Keratinocyte (primary cell): ENCODE results near the gene PRKAR1A. TPM values are rescaled to one million over a fixed set of nuclear protein-coding genes. Genes with fewer than 3 reads are reported as not detected.

ENCODE experiments used
- DNase-seq: peaks from one replicate; pipeline ENCODE4 v3.0.0-alpha.2; 2011; ENCODE audit warnings: low read depth, missing footprints, low spot score
- FAIRE-seq: peaks from 2 replicates; lab custom pipeline; 2011; peaks lifted over from hg19 to GRCh38; lab: Jason Lieb, UNC
- H2AFZ ChIP-seq: 2 replicates; pipeline ENCODE4 v1.6.0; 2012; ENCODE audit warnings: low read length, control low read depth, inconsistent platforms; ENCODE audit not compliant: control insufficient read depth
- H3K27ac ChIP-seq: 2 replicates; pipeline ENCODE4 v1.5.1; 2011; ENCODE audit warnings: low read length; ENCODE audit not compliant: control insufficient read depth, insufficient read depth
- H3K27me3 ChIP-seq: 3 replicates; pipeline ENCODE4 v1.6.0; 2011; ENCODE audit warnings: low read length; ENCODE audit not compliant: control insufficient read depth, insufficient read depth; ENCODE audit errors: extremely low read depth
- H3K36me3 ChIP-seq, 2 experiments: 2 replicates in 1 of 2; 3 replicates in 1 of 2; pipeline ENCODE4 v1.5.1; 2011; ENCODE audit warnings: low read length in 2 of 2, mild to moderate bottlenecking in 1 of 2; ENCODE audit not compliant: control insufficient read depth in 2 of 2, insufficient read depth in 2 of 2; ENCODE audit errors: extremely low read depth in 1 of 2
- H3K4me1 ChIP-seq: 3 replicates; pipeline ENCODE4 v1.5.1; 2011; ENCODE audit warnings: low read length; ENCODE audit not compliant: control insufficient read depth, insufficient read depth; ENCODE audit errors: extremely low read depth
- H3K4me2 ChIP-seq: 3 replicates; pipeline ENCODE4 v1.6.0; 2011; ENCODE audit warnings: low read depth, low read length; ENCODE audit not compliant: control insufficient read depth, insufficient read depth; ENCODE audit errors: extremely low read depth
- H3K4me3 ChIP-seq, 3 experiments: fragments of 200-600 bp in 1 of 3; sonication (generic) in 1 of 3; 2 replicates in 2 of 3; 3 replicates in 1 of 3; pipeline ENCODE4 v1.5.1; 2011 to 2016; ENCODE audit warnings: low read length in 3 of 3, mild to moderate bottlenecking in 3 of 3, control low read depth in 2 of 3, inconsistent platforms in 1 of 3, low read depth in 1 of 3, mixed read lengths in 1 of 3, mixed run types in 1 of 3, moderate library complexity in 1 of 3; ENCODE audit not compliant: control insufficient read depth in 2 of 3, insufficient read depth in 2 of 3; ENCODE audit errors: extremely low read depth in 1 of 3
- H3K79me2 ChIP-seq: 2 replicates; pipeline ENCODE4 v1.6.0; 2012; ENCODE audit warnings: low read length; ENCODE audit not compliant: control insufficient read depth, insufficient read depth
- H3K9ac ChIP-seq: 3 replicates; pipeline ENCODE4 v1.6.0; 2011; ENCODE audit warnings: low read length; ENCODE audit not compliant: control insufficient read depth, insufficient read depth; ENCODE audit errors: extremely low read depth
- H3K9me1 ChIP-seq: 3 replicates; pipeline ENCODE4 v1.6.0; 2011; ENCODE audit warnings: low read length; ENCODE audit not compliant: control insufficient read depth, insufficient read depth; ENCODE audit errors: extremely low read depth
- H3K9me3 ChIP-seq: 2 replicates; pipeline ENCODE4 v1.5.1; 2012; ENCODE audit warnings: low read depth, low read length; ENCODE audit not compliant: control insufficient read depth
- H4K20me1 ChIP-seq: 3 replicates; pipeline ENCODE4 v1.6.0; 2011; ENCODE audit warnings: low read length; ENCODE audit not compliant: control insufficient read depth, insufficient read depth; ENCODE audit errors: extremely low read depth
- EZH2 ChIP-seq: IDR thresholded peaks from one replicate; pipeline ENCODE4 v1.6.1; 2012; ENCODE audit warnings: inconsistent platforms, mild to moderate bottlenecking, low read length, moderate library complexity
- dilution Hi-C: fragments of 300-500 bp; cut with MboI; formaldehyde crosslinking; loops from one replicate; pipeline ENCODE4 v1.7.0; 2020; ENCODE audit warnings: low sequenced_read_pairs; ENCODE audit not compliant: extremely low pct_ligation_motif_present
- polyA plus RNA-seq, 5 experiments: library from polyadenylated mRNA; depleted of rRNA in 3 of 5; stranded (reverse) in 3 of 5; stranded (forward) in 1 of 5; unstranded in 1 of 5; fragments of >200 nt; gene quantifications; 1 replicate in 1 of 5; 2 replicates in 3 of 5; 3 replicates in 1 of 5; pipeline versions ENCODE4 v1.2.1 to v1.2.3, GENCODE V29; 2011 to 2012; ENCODE audit warnings: missing spikeins in 2 of 5, low read depth in 1 of 5, low replicate concordance in 1 of 5
- TF ChIP-seq, protein P1 (sequence below), 3 experiments: IDR thresholded peaks in 1 of 3; conservative IDR thresholded peaks in 1 of 3; optimal IDR thresholded peaks in 1 of 3; 2 replicates in 2 of 3; 3 replicates in 1 of 3; pipeline versions ENCODE3 to v1.5.1; 2011; ENCODE audit warnings: low read length in 3 of 3, mild to moderate bottlenecking in 3 of 3, moderate library complexity in 2 of 3, control low read depth in 1 of 3, inconsistent platforms in 1 of 3; ENCODE audit not compliant: insufficient read depth in 2 of 3; ENCODE audit errors: extremely low read depth in 1 of 3

The PRKAR1A gene
- polyA plus RNA-seq, 1 donor (not counting 4 experiments of a cell fraction or from before 2014, with no cell fraction given): 212 TPM

DNA sequence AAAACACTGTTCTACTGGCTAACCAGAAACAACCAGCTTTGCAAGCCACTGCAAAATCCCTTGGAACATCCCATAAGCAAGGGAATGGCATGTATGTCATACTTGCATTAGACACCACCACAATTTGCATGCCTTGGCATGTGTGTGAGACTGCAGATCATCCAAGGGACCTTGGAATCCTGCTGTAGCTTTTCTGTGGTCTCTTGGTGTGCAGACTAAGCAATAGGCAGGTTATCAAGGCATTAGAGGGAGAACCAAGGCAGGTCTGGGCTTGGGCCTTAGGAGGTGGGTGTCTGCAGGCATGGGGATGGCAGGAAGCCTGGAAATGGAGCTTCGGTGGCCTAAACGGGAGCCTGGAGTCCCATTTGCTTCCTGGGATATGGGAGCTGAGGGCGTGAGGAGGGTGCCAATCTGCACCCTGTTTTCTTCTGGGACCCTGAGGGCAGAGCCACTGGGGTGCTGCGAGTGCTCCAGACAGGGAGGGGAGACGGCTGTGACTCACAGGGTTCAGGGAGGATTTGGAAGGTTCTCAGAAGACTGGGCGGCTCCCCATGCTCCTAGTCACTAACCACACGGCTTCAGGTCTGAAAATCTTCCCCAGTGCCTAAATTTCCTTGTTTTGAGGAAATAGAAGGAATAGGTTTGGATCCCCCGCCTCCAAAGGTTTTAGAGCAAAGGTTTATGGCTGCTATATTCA, 52.3 kb downstream of the PRKAR1A start:
- Histone ChIP-seq H3K9ac (peak overlapping the region; percentile 0), H3K9me1 (no peaks in the 10 kb centered on the region), H3K36me3 (no peaks in the 10 kb centered on the region), H3K79me2 (no peaks in the 10 kb centered on the region), H3K27me3 (no peaks in the 10 kb centered on the region), H2AFZ (peak overlapping the region; percentile 43), H3K4me2 (peak overlapping the region; percentile 29), H3K4me1 (peaks cover 18% of the 10 kb centered on the region), H4K20me1 (no peaks in the 10 kb centered on the region), H3K9me3 (no peaks in the 10 kb centered on the region), H3K4me3 (peak overlapping the region in 1 of 3 experiments; percentile 11), H3K27ac (peak overlapping the region; percentile 43)
- FAIRE-seq: peak; percentile 99
- TF ChIP-seq, protein P1, sequence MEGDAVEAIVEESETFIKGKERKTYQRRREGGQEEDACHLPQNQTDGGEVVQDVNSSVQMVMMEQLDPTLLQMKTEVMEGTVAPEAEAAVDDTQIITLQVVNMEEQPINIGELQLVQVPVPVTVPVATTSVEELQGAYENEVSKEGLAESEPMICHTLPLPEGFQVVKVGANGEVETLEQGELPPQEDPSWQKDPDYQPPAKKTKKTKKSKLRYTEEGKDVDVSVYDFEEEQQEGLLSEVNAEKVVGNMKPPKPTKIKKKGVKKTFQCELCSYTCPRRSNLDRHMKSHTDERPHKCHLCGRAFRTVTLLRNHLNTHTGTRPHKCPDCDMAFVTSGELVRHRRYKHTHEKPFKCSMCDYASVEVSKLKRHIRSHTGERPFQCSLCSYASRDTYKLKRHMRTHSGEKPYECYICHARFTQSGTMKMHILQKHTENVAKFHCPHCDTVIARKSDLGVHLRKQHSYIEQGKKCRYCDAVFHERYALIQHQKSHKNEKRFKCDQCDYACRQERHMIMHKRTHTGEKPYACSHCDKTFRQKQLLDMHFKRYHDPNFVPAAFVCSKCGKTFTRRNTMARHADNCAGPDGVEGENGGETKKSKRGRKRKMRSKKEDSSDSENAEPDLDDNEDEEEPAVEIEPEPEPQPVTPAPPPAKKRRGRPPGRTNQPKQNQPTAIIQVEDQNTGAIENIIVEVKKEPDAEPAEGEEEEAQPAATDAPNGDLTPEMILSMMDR (optimal IDR thresholded peaks at IDR 0.05 in 1 of 3, IDR thresholded peaks at IDR 0.05 in 1 of 3, conservative IDR thresholded peaks at IDR 0.05 in 1 of 3; ENCODE audit: extremely low read depth in 1 of 3, insufficient read depth in 2 of 3, low read length in 3 of 3): no peak
- dilution Hi-C loops: no loop called here
- DNase-seq: peak; percentile 100

DNA sequence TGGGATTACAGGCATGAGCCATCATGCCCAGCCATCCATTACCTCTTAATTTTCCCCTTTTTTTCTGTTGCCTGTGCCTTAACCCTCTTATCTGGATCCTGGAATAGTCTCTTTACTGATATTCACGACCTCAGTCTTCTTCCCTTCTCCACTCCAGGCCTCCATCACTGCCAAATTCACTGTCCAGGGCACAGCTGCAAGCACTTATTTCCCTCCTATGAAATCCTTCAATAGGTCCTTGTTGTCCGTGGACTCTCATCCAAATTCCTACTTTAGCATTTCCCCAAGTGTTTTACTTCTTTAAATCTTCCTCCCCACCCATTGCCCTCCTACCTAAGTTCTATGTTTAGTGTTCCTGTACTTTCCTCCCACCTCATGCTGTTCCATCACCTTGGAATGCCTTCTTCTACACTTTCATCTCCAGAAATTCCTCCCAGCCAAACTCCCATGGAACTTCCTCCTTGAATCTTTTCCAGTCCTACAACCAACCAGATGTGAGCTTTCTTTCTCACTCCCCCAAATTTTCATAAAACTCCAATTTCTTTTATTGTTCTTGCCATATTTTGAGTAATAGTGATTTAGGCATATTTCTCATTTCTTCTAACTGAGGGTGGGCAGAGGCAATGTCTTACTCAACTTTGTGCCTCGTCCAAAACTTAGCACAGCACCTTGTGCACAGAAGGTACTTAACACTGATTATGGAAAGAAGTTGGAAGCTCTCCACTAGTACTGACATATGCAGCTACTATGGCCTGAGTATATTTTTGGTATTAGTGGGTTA, 53.6 kb downstream of the PRKAR1A start:
- dilution Hi-C loops: no loop called here
- no peaks in the 10 kb centered on the region for H3K79me2 ChIP-seq

More for the DNA sequence above, 53.6 kb downstream of the PRKAR1A start:
- H3K27me3 ChIP-seq: no peaks in the 10 kb centered on the region
- peaks cover 18% of the 10 kb centered on the region for H3K4me1 ChIP-seq
- TF ChIP-seq, protein P1 (optimal IDR thresholded peaks at IDR 0.05 in 1 of 3, IDR thresholded peaks at IDR 0.05 in 1 of 3, conservative IDR thresholded peaks at IDR 0.05 in 1 of 3; ENCODE audit: extremely low read depth in 1 of 3, insufficient read depth in 2 of 3, low read length in 3 of 3): no peak
- TF ChIP-seq EZH2: no peak
- DNase-seq: no peak
- H3K27ac ChIP-seq: no peak overlapping the region
- H3K9me3 ChIP-seq: no peaks in the 10 kb centered on the region
- H4K20me1 ChIP-seq: no peaks in the 10 kb centered on the region
- no peak overlapping the region for H2AFZ ChIP-seq
- FAIRE-seq: no peak
- H3K4me2 ChIP-seq: no peak overlapping the region
- H3K9ac ChIP-seq: no peak overlapping the region
- H3K4me3 ChIP-seq: no peak overlapping the region
- H3K36me3 ChIP-seq: no peaks in the 10 kb centered on the region
- H3K9me1 ChIP-seq: no peaks in the 10 kb centered on the region
